GM19455 (cell line): ENCODE results near the gene SV2B.

Experiments
- ATAC-seq: cut with Tn5 transposase; IDR thresholded peaks from one replicate; pipeline ENCODE4 v1.9.1; 2021; ENCODE audit not compliant: unreplicated experiment

Gene SV2B

DNA sequence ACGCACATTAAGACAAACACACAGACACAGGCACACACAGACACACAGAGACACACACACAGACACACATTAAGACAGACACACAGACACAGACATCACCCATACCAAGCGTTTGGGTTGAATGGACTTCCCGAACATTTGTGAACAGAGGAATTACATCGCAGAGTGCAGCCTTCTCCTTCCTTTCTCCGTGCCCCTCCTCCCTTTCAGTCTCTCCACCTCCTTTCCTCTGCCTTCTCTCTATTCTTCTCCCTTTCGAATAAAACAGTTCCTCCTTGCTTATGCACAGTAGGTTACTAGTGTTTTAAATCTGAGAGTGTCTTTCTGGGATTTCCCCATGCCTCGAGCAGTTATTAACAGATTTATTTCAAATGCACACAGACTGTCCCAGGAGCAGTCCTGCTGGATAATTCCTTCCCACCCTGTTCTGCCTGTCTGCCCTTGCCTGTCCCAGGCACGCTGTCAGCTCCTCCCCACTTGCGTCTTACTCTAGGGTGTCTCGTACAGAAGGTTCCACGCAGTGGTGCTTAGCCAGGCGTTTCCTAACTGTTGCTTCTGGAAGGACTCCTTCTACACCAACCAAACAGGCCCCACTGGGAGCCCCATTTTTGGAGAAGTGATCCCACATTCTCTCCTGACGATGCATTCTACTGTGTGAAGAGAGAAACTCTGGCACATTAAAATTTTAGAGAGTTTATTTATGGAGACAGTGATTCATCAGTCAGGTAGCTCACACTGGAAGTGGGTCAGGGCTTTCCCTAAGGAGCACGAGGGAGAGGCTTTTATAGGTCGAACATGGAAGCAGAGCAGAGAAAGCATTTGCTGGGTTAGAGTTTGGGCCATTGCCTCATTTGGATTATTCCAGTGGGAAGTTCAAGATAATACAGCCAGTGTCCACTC is 163.8 kb downstream of the SV2B start:
- ATAC-seq: no peak

- no peak for ATAC-seq
These were observed 164.7 kb downstream of the SV2B start for GRCh38 chr15:91264651-91265351.

DNA sequence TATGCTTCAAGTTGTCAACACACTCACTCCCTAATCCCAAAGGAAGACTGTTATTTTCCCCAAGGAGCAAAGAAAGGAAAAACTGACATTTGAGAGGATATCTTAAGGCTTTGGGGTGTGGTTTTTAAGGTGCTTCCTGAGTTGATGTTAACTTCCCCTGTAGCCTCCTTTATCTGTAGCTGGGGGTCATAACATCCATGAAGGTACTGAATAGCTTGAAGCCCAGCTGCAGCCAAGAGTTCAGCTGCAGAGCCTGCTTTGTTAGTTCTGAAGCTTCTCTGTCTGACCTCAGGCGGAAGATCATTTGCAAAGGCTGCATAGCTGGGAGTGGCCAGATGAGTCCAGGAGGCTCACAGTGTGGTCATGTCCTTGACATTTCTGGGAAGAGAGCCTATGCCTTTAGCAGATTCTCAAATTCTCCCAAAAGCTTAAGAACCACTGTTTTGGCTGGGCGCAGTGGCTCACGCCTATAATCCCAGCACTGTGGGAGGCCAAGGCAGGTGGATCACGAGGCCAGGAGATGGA is 165.4 kb downstream of the SV2B start:
- ATAC-seq: no peak

DNA sequence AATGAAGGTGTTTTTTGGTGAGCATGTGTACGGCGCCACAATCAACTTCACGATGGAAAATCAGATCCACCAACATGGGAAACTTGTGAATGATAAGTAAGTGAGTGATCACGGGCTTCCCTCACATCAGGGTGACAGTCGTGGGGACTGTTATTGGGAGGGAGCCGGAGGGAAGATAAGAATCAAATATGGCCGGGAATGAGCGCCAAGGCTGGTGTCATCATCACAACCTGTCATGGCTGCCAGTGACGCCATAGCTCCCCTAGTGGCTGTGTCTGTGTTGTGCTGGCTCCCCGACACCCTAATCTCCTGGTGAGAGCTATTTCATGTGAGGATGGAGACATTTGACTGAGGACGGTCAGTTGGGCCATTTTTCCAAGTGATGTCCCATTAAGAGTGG is 168.5 kb downstream of the SV2B start:
- no peak for ATAC-seq

GRCh38 chr15:91270747-91271146 is 170.7 kb downstream of the SV2B start:
- ATAC-seq: no peak

- no peak for ATAC-seq
These were observed 171.6 kb downstream of the SV2B start for GRCh38 chr15:91271565-91272153.

DNA sequence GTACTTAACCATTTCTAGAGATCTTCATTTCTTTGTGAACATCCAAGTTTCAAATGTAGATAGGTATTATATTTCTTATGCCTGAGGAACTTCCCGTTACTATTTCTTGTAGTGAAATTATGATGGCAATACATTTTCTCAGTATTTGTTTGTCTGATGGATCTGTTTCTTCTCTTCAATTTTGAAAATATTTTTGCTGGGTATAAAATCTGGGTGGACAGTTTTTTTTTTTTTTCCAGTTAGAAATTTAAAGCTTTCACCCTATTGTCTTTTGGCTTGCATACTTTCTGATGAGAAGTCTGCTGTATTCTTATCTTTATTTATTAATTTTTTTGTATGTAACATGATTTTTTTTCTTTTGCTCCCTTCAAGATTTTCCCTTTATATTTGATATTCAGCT is 175.8 kb downstream of the SV2B start:
- ATAC-seq: no peak

DNA sequence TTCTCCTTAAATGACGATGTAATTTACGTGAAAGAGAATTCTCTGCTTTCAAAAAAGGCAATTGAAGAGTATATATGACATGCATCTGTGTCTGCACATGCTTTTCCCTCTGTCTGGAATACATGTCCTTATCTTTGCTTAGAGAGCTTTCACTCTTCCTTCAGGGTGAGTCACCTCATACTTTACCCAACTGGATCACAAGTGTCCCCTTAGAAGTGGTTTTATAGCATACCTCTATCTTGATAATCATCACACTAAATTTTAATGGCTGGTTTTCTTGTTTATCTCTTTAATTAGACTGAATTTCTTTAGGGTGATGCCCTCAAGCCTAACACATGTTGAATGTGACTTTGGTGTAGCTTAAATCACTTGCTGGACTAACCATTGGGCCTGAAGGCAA is 178.9 kb downstream of the SV2B start:
- no peak for ATAC-seq

DNA sequence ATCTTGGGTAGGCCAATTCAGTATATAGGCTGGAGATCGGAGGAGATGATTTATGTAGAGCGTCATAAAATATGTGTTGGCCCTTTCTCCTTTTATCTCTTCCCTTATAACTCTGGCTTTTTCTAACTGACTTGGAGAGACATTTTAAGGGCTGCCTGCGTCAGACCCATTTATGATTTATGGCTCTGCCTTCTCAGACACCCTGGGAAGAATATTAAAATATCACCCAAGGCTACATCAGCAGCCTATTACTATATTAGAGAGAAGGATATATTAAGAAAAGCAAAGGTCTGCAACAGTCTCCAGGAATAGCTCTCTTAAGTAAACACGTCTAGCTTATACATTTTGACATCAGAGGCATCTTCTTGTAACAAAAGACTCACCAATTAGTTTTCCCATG is 179.4 kb downstream of the SV2B start:
- ATAC-seq: no peak

GRCh38 chr15:91281947-91282346 is 181.9 kb downstream of the SV2B start:
- no peak for ATAC-seq

DNA sequence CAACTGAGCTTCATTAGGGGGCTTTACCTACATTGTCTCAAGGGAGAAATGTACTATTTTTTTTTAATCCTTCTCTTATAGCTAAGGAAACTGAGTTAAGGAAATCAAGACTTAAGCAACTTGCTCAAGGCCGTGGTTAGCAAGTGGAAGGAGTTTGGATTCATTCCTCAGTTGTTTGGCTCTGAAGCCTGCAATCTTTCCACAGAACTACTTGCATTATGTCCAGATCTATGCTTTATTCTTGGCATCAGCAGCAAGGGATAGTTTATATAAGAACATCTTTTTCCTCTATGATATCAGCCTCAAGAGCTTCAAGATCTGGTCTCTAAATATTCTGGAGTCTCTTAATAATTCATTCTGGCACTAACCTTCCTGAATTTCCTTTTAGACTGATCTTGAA is 182.4 kb downstream of the SV2B start:
- no peak for ATAC-seq

- ATAC-seq: no peak
These were observed 183.1 kb downstream of the SV2B start for GRCh38 chr15:91283155-91283554.

- ATAC-seq: no peak
These were observed 184.9 kb downstream of the SV2B start for GRCh38 chr15:91284758-91285466.

- no peak for ATAC-seq
These were observed 189.3 kb downstream of the SV2B start for GRCh38 chr15:91289324-91289723.

DNA sequence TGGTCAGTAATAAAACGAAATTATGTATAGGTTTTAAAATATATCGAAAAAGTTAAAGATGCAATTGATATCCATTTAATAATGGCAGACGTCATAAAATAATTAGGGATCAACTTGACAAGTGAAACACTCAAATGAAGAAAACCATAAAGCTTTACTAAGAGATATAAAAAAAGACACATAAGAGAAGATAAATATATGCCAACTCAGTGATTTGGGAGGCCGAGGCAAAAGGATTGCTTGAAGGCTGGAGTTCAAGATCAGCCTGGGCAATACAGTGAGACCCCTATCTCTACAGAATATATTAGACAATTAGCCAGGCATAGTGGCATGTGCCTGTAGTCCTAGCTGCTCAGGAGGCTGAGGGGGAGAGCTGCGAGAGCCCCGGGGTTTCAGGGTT is 190.5 kb downstream of the SV2B start:
- ATAC-seq: no peak

GRCh38 chr15:91291673-91292072 is 191.6 kb downstream of the SV2B start:
- ATAC-seq: no peak

GRCh38 chr15:91294344-91294743 is 194.3 kb downstream of the SV2B start:
- no peak for ATAC-seq

DNA sequence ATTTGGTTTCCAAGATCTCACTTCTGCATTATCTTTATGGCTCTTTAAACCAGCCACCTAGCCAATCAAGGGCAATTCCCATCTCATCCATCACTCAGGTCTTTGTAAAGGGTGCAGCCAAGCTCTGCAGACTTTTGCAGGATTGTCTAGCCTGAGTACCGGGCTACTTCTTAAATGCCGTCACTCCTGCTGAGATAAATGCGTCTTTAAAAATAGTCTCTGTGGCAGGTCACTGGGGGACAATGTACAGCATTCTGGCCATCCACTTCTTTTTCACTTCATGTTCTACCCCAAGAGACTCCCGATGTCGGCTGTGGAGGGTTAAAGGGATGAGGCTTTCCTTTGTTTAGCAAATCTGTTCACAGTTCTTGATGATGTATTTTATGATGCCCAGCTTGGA is 194.7 kb downstream of the SV2B start:
- ATAC-seq: no peak

DNA sequence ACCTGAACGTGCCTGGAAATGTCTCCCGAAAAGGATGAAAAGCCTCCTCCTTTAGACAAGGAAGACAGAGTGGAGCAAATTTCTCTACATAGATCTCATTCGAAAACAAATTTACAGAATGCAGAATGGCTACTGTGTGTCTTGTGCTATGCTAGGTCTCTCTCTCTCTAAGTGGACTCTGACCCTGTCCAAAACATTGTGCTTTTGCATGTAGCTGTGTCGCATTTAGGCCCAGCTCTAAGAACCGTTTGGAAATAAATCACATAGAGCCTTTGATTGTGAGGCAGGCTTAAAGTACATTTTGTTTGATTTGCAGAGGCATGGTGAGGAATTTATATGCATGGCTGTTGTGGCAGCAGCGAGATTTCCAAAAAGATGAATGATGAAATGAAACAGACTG is 198.0 kb downstream of the SV2B start:
- no peak for ATAC-seq

DNA sequence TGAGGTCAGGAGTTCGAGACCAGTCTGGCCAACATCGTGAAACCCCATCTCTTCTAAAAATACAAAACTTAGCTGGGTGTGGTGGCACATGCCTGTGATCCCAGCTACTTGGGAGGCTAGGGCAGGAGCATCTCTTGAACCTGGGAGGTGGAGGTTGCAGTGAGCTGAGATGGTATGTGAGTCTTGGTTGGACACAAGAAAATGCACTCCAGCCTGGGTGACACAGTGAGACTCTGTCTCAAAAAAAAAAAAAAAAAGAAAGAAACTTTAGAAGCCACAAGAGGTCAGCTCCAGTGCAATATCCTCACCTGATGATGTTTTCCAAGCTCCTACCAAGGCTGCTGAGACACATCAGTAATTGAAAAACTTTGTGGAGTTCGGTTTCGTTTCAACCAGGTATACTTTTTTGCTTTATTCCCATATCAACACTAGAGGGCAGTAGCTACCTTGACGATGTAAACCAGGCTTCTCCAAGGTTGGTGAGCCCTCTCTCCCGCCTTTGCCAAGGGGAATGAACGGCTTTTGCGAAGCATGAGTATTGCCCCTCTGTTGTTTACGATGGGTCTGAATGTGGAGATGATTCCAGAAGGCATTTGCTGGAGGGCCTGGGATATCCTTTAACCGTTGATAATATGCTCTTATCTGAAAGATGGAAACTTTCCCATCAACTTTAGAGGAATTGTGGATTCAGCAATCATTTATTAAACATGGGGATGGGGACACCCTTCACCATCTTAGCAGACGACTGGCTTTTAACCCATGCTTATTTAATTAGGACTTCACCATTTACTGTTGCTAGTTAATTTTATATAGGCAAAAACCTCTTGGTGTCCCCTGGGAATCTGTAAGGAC is 202.8 kb downstream of the SV2B start:
- no peak for ATAC-seq
